HG03571 (cell line): ENCODE measurements around the gene ATP2B2.

Source experiments
- ATAC-seq: cut with Tn5 transposase; IDR thresholded peaks from one replicate; pipeline ENCODE4 v1.9.1; 2021; ENCODE audit not compliant: unreplicated experiment

ATP2B2 gene

DNA sequence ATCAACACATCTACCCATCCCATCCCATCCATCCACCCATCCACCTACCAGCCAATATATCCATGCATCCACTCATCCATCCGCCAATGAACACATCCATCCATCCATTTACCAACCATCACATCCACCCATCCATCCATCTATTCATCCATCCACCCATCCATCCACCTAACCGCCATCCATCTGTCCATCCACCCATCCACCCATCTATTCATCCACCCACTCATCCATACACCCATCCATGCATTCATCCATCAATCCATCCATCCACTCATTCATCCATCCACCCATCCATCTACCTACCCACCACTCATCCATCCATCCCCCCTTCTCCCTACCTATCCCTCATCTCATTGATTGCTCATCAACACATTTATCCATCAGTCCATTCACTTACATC is 136.9 kb downstream of the ATP2B2 start:
- no peak for ATAC-seq

DNA sequence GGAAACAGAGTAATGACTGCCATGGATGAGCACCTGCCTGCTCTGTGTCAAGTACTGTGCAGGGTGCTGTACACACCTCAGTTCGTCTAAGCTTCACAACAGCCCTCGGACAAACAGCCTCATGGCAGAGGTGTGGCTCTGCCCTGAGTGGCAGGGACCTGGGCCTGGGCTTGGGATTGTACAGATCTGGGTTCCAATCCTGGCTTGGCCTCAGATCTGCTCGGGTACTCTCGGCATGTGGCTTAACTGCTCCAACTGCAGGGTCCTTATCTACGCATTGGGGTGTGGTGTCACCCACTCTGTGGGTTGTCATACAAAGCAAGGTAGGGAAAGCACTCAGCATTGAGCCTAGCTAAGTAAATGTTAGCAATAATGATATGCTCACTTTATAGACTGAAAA is 137.9 kb downstream of the ATP2B2 start:
- ATAC-seq = no peak

DNA sequence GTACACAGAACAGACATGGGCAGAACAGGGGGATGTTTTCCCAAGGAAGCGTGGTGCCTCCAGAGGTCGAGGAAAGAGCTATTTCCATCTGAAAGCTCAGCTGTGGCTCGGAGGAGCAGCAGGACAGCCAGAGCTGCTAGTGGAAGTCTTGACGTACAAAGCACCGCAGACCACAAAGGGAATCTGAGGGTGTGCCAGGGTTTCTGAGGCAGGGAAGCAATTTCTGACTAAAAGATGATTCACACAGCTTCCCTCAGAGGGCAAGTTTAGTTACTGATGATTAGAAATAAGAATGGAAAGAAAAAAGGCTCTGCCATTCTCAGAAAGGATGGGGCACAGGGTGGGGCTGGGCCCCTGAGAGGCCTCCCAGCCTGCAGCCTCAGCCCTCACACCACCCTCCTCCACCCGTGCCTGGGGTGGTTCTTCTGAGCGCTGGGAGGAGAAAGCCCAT is 138.7 kb downstream of the ATP2B2 start:
- ATAC-seq = no peak

DNA sequence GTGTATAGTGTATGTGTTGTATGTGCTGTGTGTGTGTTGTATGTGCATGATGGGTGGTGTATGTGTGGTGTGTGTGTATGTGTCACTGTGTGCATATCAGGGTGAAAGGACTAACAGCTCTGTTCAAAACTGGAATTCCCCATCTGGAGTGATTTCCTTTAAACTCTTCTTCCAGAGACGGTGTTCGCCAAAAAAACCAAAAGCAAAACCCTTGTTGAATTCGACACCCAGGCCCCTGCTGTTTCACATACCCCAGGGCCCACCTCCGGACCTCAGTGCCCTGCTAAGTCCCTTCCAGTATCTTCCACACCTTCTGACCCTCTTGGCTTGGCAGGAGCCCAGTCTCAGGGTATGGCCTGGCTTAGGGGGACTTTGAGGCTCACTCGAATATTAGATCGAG is 139.6 kb downstream of the ATP2B2 start:
- no peak for ATAC-seq

GRCh38 chr3:10365316-10365715 is 140.1 kb downstream of the ATP2B2 start:
- no peak for ATAC-seq

- no peak for ATAC-seq
These were observed 140.6 kb downstream of the ATP2B2 start for GRCh38 chr3:10364806-10365205.

GRCh38 chr3:10363935-10364334 is 141.5 kb downstream of the ATP2B2 start:
- no peak for ATAC-seq

DNA sequence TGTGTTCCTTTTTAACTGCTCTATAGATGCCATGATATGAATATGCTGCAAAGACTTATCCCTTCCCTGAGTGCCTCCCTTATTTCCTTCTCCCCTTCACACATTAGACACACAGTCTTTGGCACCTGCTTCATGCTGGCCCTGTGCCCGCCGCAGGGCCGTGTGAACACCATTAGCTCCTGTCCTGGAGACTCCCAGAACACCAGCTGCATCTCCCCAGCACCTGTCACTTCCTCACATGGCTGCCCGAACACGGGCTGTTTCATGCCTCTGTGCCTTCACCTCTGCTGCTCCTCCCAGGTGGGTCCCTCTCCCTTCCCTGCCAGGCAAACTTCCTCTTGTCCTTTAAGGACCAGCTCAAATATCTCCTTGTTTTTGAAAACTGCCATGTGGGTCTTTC is 144.0 kb downstream of the ATP2B2 start:
- no peak for ATAC-seq

DNA sequence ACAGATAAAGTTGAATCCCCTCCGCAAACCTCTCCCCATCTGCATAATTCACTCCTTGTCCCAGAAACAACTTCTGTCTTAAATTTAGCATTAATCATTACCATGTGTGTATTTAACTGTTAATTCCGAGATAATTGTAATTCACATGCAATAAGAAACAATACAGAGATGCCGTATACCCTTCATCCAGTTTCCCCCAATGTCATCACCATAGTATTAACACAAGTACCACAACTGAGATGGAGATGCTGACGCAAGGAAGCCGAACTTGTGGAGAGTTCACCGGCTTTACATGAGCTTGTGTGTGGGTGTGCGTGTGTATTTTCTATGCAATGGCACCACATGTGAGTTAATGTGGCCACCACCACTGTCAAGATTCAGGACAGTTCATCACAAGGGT is 144.9 kb downstream of the ATP2B2 start:
- no peak for ATAC-seq

DNA sequence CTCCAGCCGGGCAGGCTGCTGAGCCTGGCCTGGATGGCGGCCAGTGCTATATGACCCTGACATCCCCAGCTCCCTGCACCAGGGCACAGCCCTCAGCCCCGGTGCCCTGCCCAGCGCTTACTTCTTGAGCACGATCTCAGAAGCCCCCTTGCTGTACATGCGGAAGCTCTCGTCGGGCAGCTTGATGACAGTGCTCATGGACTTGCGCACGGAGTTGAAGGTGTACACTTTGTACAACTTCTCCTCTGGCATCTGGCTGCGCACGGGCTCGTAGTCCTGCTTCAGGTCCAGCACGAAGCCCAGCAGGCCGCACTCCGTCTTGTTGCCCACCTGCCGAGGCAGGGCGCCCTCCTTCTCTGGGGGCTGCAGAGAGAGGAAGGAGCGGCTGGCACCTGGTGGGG is 145.6 kb downstream of the ATP2B2 start:
- no peak for ATAC-seq

DNA sequence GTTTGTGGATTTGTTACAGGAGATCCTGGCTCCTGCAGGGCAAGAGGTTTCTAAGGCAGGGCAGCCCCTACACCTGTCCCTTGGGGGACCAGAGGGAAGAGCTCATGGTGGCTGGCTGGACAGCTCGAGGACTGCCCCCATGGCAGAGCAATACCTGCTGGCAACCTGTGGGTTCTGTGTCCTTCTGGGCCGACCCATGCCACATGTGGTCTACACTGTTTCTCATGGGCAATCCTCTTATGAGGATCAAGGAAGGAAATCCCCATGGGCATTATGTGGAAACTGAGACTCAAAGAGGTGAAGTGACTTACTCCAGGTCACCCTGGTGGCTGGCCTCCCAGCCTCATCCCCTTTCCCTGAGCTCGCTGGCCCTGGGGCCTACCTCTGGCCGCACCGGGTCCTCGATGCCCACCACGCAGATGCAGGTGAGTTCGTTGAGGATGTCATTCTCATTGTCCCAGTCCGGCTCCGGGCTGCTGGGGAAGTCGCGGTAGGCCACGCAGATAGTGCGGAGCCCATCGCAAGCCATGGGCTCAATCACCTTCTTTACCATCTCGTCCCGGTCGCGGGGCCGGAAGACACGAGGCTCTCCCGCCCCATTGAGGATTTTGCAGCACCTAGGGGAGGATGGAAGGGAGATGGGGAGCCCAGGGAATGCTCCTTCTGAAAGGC is 146.9 kb downstream of the ATP2B2 start:
- ATAC-seq = no peak

DNA sequence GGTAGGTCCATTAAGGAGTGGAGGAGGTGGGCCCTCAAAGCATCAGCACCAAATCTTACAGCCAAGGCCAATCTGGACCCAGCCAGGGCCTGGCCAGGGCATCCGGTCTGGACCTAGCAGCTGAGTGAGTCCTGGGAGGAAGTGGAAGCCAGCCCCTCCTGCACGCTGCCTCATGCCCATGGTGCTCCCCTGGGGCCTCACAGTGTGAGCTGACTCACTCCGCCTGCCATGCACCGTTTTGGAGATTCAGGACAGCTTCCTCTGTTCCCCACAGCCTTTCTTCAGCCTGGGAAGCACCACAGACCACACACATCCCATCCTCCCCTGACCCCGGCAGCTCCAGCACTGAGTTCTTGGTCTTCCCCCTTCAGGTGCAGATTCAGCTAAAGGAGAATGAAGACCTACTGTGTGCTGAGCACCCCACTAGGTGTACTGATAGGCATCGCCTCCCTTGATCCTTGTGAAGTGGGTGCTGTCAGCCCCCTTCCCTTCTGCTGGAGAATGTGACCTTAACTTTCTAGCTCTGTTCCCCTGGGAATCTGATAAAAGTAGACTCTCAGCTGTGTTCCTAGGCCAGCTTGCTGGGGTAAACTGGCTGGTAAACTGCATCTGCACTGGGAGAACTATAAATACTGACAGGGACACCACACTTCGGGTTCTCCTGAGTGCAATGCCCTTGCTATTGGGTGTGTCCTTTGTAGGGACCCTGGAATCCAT is 147.6 kb downstream of the ATP2B2 start:
- ATAC-seq = no peak

- ATAC-seq = no peak
These were observed 148.3 kb downstream of the ATP2B2 start for GRCh38 chr3:10357095-10357494.

GRCh38 chr3:10356461-10356981 is 148.9 kb downstream of the ATP2B2 start:
- no peak for ATAC-seq

GRCh38 chr3:10354361-10355015 is 150.9 kb downstream of the ATP2B2 start:
- no peak for ATAC-seq

GRCh38 chr3:10353661-10354360 is 151.6 kb downstream of the ATP2B2 start:
- ATAC-seq = no peak

- ATAC-seq = no peak
These were observed 152.2 kb downstream of the ATP2B2 start for GRCh38 chr3:10353160-10353559.

GRCh38 chr3:10352146-10352911 is 153.1 kb downstream of the ATP2B2 start:
- ATAC-seq = no peak

DNA sequence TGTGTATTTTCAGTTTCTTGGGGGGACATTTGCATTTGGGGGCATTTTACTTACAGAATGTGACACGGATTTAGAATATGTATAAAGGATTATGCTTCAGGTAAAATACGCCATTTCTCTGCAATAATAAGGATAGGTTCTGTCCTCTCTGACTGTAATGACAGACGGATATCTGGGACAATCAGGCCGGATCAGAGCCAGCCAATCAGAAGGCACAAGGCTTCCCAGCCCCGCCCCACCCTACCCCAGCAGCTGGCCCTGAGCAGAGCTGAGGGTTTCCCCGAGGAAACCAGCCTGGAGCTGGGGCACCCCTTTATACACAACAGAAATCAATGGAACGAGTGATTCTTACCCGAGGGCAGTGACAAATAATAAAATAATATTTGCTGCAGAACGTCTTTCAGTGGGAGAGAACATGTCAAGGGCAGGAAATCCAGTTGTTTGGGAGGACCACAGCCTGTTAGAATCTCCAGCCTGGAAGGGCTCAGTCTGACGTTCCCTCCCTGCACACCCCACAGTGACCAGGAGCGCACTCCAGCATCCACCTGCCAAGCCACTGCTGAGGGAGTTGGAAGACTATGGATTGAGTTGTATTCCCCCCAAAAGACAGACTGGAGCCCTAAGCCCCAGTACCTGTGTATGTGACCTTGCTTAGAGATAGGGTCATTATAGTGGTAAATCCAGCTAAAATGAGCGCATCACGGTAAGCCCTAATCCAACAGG is 154.2 kb downstream of the ATP2B2 start:
- no peak for ATAC-seq
